ENCODE measurements around the gene SIAH1. TPM values are rescaled to one million over a fixed set of nuclear protein-coding genes. Genes with fewer than 3 reads are reported as not detected.

Gene SIAH1
- total and polyA plus RNA-seq, 12 donors, result 9.9 to 27.5 (median 17.6) TPM

DNA sequence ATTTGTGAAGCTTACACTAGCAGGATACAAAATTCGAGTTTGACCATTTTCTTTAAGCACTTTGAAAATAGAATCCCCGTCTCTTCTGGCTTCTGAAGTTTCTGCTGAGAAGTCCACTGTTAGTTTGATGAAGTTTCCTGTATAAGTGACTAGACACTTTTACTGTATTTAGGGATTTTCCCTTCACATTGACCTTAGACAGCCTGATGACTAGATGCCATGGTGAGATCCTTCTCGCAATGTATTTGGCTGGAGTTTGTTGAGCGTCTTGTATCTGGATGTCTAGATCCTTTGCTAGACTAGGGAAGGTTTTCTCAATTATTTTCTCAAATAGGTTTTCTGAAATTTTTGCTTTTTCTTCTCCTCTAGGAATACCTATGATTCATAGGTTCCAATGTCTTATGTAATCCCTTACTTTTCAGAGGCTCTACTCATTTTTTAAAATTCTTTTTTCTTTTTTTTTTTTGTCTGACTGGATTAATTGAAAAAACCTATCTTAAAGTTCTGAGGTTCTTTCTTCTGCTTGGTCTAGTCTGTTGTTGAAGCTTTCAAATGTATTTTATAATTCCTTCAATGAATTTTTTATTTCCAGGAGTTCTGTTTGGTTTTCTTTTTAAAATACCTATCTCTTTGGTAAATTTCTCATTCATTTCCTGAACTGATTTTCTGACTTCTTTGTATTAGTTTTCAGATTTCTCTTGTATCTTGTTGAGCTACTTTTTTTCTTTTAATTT is 74.1 kb downstream of the SIAH1 start:
- Histone ChIP-seq H3K9me3 (replicated peaks in 1 of 3) (peaks cover 3 to 18% (median 13%) of the 10 kb centered on the region in 3 donors), H3K4me1 (replicated peaks in 1 of 2) (no peaks in the 10 kb centered on the region), H3K36me3 (replicated peaks in 1 of 2) (no peaks in the 10 kb centered on the region), H3K4me3 (no peak overlapping the region), H3K27me3 (no peaks in the 10 kb centered on the region), H3K27ac (no peak overlapping the region)
- WGBS, 4 donors, result 98 to 99% (median 98%) methylated on average over 4 of the region's 4 CpGs
- TF ChIP-seq, protein P1, sequence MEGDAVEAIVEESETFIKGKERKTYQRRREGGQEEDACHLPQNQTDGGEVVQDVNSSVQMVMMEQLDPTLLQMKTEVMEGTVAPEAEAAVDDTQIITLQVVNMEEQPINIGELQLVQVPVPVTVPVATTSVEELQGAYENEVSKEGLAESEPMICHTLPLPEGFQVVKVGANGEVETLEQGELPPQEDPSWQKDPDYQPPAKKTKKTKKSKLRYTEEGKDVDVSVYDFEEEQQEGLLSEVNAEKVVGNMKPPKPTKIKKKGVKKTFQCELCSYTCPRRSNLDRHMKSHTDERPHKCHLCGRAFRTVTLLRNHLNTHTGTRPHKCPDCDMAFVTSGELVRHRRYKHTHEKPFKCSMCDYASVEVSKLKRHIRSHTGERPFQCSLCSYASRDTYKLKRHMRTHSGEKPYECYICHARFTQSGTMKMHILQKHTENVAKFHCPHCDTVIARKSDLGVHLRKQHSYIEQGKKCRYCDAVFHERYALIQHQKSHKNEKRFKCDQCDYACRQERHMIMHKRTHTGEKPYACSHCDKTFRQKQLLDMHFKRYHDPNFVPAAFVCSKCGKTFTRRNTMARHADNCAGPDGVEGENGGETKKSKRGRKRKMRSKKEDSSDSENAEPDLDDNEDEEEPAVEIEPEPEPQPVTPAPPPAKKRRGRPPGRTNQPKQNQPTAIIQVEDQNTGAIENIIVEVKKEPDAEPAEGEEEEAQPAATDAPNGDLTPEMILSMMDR (IDR thresholded peaks at IDR 0.05), result no peak
- TF ChIP-seq POLR2A (IDR thresholded peaks at IDR 0.05), result no peak
- DNase-seq, result no peak
- intact Hi-C loops (cut with DNase I), result no loop called here

Small RNA genes lying within 50 kb of the gene (small RNA-seq; reads per million reads assigned to genes)
- 0 reads per million in 2 donors for gene RF00017

Other genes starting within 250 kb of the SIAH1 start
- gene ABCC12, start 229.4 kb downstream of the SIAH1 start, total RNA-seq, result not detected
- gene ABCC12, start 229.4 kb downstream of the SIAH1 start, polyA plus RNA-seq, result not detected
- 10 to 100 TPM; 45.3 to 82.9 (median 80.0) TPM for gene LONP2, start 141.1 kb downstream of the SIAH1 start, total RNA-seq
- 10 to 100 TPM; 60.7 to 89.1 (median 65.7) TPM for gene LONP2, start 141.1 kb downstream of the SIAH1 start, polyA plus RNA-seq
- gene ABCC11, start 137.9 kb downstream of the SIAH1 start, total RNA-seq, result under 1 TPM in 7 of 9 donors, not detected in 2; 0.17 to 0.74 (median 0.27) TPM
- gene ABCC11, start 137.9 kb downstream of the SIAH1 start, polyA plus RNA-seq, result under 1 TPM in 2 of 3 donors, not detected in 1; 0.20 to 0.27 TPM
- 10 to 100 TPM; 12.4 to 37.1 (median 25.5) TPM for gene N4BP1, start 224.8 kb upstream of the SIAH1 start, total RNA-seq
- gene N4BP1, start 224.8 kb upstream of the SIAH1 start, polyA plus RNA-seq, result 10 to 100 TPM in 2 of 3 donors, 1 to 10 TPM in 1; 8.5 to 18.5 (median 15.0) TPM

Measured in adrenal gland (tissue), 12 donors.